ENCODE data around the gene PIAS1.

DNA sequence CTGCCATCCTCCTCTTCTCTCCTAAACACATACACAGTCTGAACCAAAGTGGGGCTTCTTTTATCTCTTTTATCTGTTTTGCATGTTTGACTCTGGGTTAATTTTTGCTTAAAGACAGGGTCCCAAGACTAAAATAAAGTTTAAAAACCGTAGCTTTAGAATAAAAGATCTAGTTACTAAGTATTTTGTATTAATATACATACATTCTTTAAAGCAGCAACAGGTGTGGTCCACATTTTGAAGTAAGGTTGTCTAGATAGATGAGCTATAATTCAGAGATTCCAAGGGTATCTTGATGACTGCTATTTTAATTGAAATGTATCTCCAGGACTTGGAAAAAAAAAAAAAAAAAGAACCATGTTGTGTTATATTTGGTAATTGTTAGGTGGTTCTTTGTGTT lies 89.7 kb downstream of the PIAS1 start:
- TF ChIP-seq MAX (IDR thresholded peaks at IDR 0.05) (no peak), CEBPB (IDR thresholded peaks at IDR 0.05) (no peak), RAD21 (IDR thresholded peaks at IDR 0.05; ENCODE audit: low read depth) (no peak), TAF1 (IDR thresholded peaks at IDR 0.05; ENCODE audit: low read depth) (no peak), EP300 (IDR thresholded peaks at IDR 0.05; ENCODE audit: borderline replicate concordance) (no peak), EGR1 (IDR thresholded peaks at IDR 0.05) (no peak), USF1 (IDR thresholded peaks at IDR 0.05) (no peak), CREB1 (IDR thresholded peaks at IDR 0.05; ENCODE audit: low read depth) (no peak)
- TF ChIP-seq, protein P1, sequence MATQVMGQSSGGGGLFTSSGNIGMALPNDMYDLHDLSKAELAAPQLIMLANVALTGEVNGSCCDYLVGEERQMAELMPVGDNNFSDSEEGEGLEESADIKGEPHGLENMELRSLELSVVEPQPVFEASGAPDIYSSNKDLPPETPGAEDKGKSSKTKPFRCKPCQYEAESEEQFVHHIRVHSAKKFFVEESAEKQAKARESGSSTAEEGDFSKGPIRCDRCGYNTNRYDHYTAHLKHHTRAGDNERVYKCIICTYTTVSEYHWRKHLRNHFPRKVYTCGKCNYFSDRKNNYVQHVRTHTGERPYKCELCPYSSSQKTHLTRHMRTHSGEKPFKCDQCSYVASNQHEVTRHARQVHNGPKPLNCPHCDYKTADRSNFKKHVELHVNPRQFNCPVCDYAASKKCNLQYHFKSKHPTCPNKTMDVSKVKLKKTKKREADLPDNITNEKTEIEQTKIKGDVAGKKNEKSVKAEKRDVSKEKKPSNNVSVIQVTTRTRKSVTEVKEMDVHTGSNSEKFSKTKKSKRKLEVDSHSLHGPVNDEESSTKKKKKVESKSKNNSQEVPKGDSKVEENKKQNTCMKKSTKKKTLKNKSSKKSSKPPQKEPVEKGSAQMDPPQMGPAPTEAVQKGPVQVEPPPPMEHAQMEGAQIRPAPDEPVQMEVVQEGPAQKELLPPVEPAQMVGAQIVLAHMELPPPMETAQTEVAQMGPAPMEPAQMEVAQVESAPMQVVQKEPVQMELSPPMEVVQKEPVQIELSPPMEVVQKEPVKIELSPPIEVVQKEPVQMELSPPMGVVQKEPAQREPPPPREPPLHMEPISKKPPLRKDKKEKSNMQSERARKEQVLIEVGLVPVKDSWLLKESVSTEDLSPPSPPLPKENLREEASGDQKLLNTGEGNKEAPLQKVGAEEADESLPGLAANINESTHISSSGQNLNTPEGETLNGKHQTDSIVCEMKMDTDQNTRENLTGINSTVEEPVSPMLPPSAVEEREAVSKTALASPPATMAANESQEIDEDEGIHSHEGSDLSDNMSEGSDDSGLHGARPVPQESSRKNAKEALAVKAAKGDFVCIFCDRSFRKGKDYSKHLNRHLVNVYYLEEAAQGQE (IDR thresholded peaks at IDR 0.05; ENCODE audit: low read depth) = no peak
